HEK293T (cell line): ENCODE results near the gene DNAH9.
"Not testable (repeated sequence)": the region's sequence is repeated elsewhere in the genome, so short reads cannot be mapped to it uniquely, and the experiment has no call there.

Source experiments
- CTCF ChIA-PET: fragments of 350-600 bp; formaldehyde crosslinking; extraction: SDS; loops from one replicate; lab custom pipeline; 2021; ENCODE audit warnings: antibody characterized with exemption, inconsistent platforms; lab: Yijun Ruan, JAX
- POLR2A ChIA-PET: fragments of 350-600 bp; formaldehyde crosslinking; extraction: SDS; loops from one replicate; lab custom pipeline; 2020; ENCODE audit warnings: antibody characterized with exemption, inconsistent platforms; lab: Yijun Ruan, JAX
- DNase-seq: peaks from one replicate; pipeline ENCODE4 v3.0.0; 2012; ENCODE audit warnings: mixed read lengths; ENCODE audit errors: extremely low spot score
- ARNT ChIP-seq: fragments of 450-650 bp; IDR thresholded peaks from 2 replicates; pipeline ENCODE4 v1.6.1; 2017; ENCODE audit warnings: mild to moderate bottlenecking
- BHLHE40 ChIP-seq: fragments of 450-650 bp; IDR thresholded peaks from 2 replicates; pipeline ENCODE4 v1.6.1; 2016; ENCODE audit warnings: mild to moderate bottlenecking, moderate library complexity, borderline replicate concordance
- CTBP1 ChIP-seq: fragments of 450-650 bp; IDR thresholded peaks from 2 replicates; pipeline ENCODE4 v1.6.1; 2016; ENCODE audit warnings: borderline replicate concordance
- ELF4 ChIP-seq: fragments of 450-650 bp; IDR thresholded peaks from 2 replicates; pipeline ENCODE4 v1.6.1; 2017; ENCODE audit warnings: antibody characterized with exemption
- FOXA1 ChIP-seq: fragments of 450-650 bp; IDR thresholded peaks from 2 replicates; pipeline ENCODE4 v1.6.1; 2016; ENCODE audit warnings: mild to moderate bottlenecking
- FOXK2 ChIP-seq: fragments of 450-650 bp; IDR thresholded peaks from 2 replicates; pipeline ENCODE4 v1.6.1; 2016; ENCODE audit warnings: mild to moderate bottlenecking
- FOXM1 ChIP-seq: fragments of 450-650 bp; IDR thresholded peaks from 2 replicates; pipeline ENCODE4 v1.6.1; 2017; ENCODE audit warnings: mild to moderate bottlenecking, borderline replicate concordance
- HDGF ChIP-seq: fragments of 450-650 bp; IDR thresholded peaks from 2 replicates; pipeline ENCODE4 v1.6.1; 2017; ENCODE audit warnings: antibody characterized with exemption, borderline replicate concordance
- L3MBTL2 ChIP-seq: fragments of 450-650 bp; conservative IDR thresholded peaks from 2 replicates; pipeline ENCODE4 v1.6.1; 2016; ENCODE audit warnings: mild to moderate bottlenecking
- LEF1 ChIP-seq: fragments of 450-650 bp; IDR thresholded peaks from 2 replicates; pipeline ENCODE4 v1.6.1; 2017; ENCODE audit warnings: mild to moderate bottlenecking, borderline replicate concordance
- NFRKB ChIP-seq: fragments of 450-650 bp; IDR thresholded peaks from 2 replicates; pipeline ENCODE4 v1.6.1; 2016; ENCODE audit warnings: mild to moderate bottlenecking, moderate library complexity
- PKNOX1 ChIP-seq: fragments of 450-650 bp; IDR thresholded peaks from 2 replicates; pipeline ENCODE4 v1.6.1; 2016
- SP1 ChIP-seq: fragments of 450-650 bp; IDR thresholded peaks from 2 replicates; pipeline ENCODE4 v1.6.1; 2017
- SUZ12 ChIP-seq: fragments of 450-650 bp; IDR thresholded peaks from 2 replicates; pipeline ENCODE4 v1.6.1; 2016; ENCODE audit warnings: mild to moderate bottlenecking
- TARDBP ChIP-seq: fragments of 450-650 bp; IDR thresholded peaks from 2 replicates; pipeline ENCODE4 v1.6.1; 2016
- ZNF384 ChIP-seq: fragments of 450-650 bp; IDR thresholded peaks from 2 replicates; pipeline ENCODE4 v1.6.1; 2016

Gene DNAH9

GRCh38 chr17:11925262-11926021 lies 327.2 kb downstream of the DNAH9 start:
- ChIA-PET CTCF (no interaction called here), POLR2A (no interaction called here)
- TF ChIP-seq SUZ12 (no peak), FOXM1 (no peak), ARNT (no peak), SP1 (no peak), LEF1 (no peak), ZNF384 (no peak), FOXA1 (no peak), L3MBTL2 (no peak), FOXK2 (no peak), PKNOX1 (no peak)
- DNase-seq: no peak

DNA sequence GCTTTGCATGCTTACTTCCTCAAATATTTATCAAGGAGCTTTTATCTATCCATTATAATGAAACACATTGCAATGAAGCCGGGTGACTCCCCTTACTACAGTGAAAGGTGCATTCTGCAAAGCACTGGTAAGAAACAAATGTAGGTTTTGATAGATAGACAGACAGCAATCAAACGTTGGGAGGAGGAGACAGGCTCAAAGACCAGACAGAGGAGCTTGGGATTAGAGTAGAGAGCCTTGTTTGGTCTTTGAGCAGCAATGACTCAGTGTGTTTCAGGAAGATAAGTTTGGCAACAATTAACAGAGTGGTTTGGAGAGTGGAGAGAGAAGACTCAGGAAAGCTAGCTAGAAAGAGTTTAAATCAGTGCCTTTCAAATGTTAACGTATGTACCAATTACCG lies 330.2 kb downstream of the DNAH9 start:
- no peak for DNase-seq
- TF ChIP-seq CTBP1 (no peak), L3MBTL2 (no peak), TARDBP (no peak), NFRKB (no peak), LEF1 (no peak)
- POLR2A ChIA-PET: no interaction called here
- CTCF ChIA-PET: interaction anchor here (0.6 kb wide), 1 partner anchor 57 kb away, joined by 5 read pairs; no protein-coding TSS in a partner anchor

GRCh38 chr17:11932337-11932898 lies 334.1 kb downstream of the DNAH9 start:
- ChIA-PET POLR2A (no interaction called here), CTCF (no interaction called here)
- TF ChIP-seq FOXA1: no peak
- TF ChIP-seq HDGF: no peak
- TF ChIP-seq FOXM1: no peak
- no peak for TF ChIP-seq CTBP1
- TF ChIP-seq SUZ12: no peak
- TF ChIP-seq ELF4: no peak
- TF ChIP-seq ZNF384: no peak
- DNase-seq: no peak

GRCh38 chr17:11935734-11936406 lies 337.6 kb downstream of the DNAH9 start:
- ChIA-PET POLR2A (no interaction called here), CTCF (interaction anchor here (0.5 to 0.6 kb wide), 2 partner anchors 16 to 658 kb away, joined by 3 read pairs; no protein-coding TSS in a partner anchor)
- no peak for TF ChIP-seq FOXA1
- no peak for TF ChIP-seq L3MBTL2
- no peak for TF ChIP-seq BHLHE40
- no peak for TF ChIP-seq PKNOX1
- no peak for TF ChIP-seq ZNF384
- TF ChIP-seq ELF4: no peak
- TF ChIP-seq SUZ12: no peak
- no peak for TF ChIP-seq FOXK2
- DNase-seq: peak; percentile 58

DNA sequence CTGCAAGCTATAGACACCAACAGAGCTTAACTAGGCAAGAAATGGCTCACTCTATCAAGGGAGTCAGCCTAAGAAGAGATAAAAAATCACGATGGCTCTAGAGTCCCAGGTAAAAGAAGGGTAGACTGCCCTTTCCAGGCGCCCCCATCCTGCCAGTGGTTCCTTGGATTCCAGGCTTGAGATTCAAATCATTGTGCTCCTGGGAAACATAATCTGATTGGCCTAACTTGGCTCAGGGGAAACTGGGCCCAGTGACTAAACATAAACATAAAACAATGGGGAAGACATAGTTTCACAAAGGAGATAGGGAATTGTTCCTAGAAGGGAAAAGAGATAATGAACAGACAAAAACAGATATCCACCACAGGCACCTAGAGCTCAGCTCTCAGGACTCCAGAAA lies 342.6 kb downstream of the DNAH9 start:
- DNase-seq: no peak
- ChIA-PET POLR2A (no interaction called here), CTCF (no interaction called here)
- no peak for TF ChIP-seq FOXM1
- TF ChIP-seq FOXK2: no peak
- no peak for TF ChIP-seq PKNOX1
- no peak for TF ChIP-seq L3MBTL2
- TF ChIP-seq ELF4: no peak
- no peak for TF ChIP-seq LEF1
- no peak for TF ChIP-seq SUZ12
- TF ChIP-seq FOXA1: no peak
- no peak for TF ChIP-seq ARNT
- no peak for TF ChIP-seq NFRKB
- TF ChIP-seq ZNF384: no peak
- no peak for TF ChIP-seq TARDBP
- no peak for TF ChIP-seq BHLHE40
- TF ChIP-seq SP1: no peak
- TF ChIP-seq HDGF: no peak
- no peak for TF ChIP-seq CTBP1

- CTCF ChIA-PET, POLR2A ChIA-PET: not testable (repeated sequence)
These were observed 344.8 kb downstream of the DNAH9 start for GRCh38 chr17:11943086-11943485.

More at GRCh38 chr17:11943086-11943485, 344.8 kb downstream of the DNAH9 start:
- not testable (repeated sequence) for DNase-seq
